NCI-H226 (cell line): ENCODE results near the gene LIMS1.

Source experiments
- DNase-seq: peaks from one replicate; pipeline ENCODE4 v3.0.0-alpha.2; 2015

Gene LIMS1

DNA sequence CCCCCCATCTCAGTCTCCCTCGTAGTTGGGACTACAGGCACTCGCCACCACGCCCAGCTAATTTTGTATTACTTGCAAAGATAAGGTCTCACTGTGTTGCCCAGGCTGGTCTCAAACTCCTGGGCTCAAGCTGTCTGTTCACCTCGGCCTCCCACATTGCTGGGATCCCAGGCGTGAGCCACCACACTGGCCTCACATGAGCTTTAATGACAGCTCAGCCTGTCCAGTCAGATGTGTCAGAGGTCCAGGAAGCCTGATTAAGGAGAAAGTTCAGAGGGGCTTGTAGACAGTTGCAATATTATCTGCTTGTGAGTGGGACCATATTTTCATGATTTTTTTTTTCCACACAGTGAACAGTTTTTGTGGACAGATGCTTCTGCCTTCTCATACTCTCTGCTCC, 82.0 kb downstream of the LIMS1 start:
- DNase-seq: no peak

- DNase-seq: no peak
Measured at GRCh38 chr2:108616751-108617161, 82.5 kb downstream of the LIMS1 start.

DNA sequence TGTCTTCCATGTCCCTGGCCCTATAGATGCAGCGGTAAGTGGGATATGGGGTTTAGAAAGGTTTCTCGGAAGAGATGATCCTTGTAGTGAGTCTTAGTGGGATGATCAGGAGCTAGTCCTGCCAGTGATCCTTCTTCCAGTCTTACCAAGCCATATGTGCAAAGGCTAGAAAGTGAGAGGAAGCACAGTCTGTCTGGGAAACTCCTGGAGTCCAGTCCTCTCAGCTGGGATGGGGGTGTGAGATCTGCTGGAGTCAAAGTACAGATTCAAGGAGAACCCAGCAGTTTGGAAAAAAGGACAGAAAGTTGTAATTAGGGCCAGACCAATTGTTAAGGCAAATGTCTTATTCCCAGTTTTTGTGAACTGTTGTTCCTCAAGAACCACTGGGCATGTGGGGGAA, 83.3 kb downstream of the LIMS1 start:
- DNase-seq: no peak

DNA sequence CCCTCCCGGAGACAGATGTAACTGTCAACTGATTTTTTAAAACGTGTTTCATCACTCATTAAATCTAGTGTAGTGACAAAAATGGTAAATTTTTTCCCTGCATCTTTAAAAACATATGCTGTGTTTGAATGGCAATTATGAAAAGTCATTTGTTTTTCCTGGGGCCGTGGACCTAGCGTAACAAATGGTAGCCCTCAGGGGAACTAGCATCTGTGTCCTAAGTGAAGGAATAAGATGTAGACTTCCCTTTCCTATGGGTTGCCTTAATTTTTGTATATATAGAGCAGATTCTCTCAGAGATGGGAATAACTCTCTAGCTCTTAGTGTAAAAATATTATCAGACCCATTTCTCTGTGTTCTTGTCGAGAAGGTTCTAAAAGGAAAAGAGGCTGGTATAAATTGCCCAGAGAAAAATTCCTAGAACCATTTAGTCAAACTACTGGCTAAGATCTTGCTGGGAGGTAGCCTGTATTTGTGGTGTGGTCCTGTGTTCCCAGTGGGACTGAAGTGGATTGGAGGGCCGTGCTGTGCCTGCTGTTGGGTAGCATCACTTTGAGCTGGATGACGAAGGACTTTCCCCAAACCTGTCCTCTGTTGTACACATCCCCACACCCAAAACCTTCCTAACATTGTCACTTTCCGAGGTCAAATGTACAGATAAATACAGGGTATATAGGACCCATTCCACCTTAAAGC, 85.8 kb downstream of the LIMS1 start:
- DNase-seq: no peak

DNA sequence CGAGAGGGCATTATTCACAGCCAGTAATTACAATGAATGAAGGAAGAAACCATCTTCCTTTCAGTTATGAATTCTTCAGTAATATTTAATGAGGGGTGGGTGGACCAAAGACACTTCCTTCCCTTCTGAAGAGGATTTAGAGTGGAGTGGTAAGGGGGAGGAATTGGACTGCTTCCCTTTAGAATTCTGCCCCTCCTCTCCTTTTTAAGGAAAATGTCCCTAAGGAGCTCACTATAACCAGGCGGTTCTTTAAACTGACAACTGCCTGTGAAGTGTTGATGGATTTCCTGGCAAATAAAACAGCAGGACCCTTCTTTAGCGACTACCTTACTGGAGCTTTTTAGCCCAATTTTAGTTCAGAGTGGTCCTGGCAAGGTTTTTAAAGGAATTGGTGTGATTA, 86.4 kb downstream of the LIMS1 start:
- DNase-seq: no peak

DNA sequence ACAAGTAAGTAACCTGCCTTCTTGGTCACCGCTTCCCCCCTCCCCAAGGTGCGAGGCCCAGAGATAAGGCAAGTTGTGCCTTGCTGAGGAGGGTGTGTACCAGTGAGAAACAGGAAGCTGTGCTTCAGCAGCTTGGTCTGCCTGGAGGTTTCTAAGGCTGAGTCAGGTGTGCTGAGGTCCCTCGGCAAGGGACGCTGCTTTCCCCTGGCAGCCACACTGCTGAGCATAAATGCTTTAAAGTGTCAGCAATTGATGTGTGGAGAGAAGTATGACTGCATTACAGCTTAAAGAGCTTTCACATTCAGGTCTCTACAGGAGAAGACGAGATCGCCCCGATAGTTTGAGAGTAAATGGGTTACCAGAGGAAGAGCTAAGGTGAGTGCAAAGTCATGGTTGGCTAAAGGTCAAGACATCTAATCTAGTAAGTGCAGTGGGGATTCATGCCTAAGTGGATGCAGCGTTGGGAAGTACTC, 86.9 kb downstream of the LIMS1 start:
- DNase-seq: peak; percentile 28

DNA sequence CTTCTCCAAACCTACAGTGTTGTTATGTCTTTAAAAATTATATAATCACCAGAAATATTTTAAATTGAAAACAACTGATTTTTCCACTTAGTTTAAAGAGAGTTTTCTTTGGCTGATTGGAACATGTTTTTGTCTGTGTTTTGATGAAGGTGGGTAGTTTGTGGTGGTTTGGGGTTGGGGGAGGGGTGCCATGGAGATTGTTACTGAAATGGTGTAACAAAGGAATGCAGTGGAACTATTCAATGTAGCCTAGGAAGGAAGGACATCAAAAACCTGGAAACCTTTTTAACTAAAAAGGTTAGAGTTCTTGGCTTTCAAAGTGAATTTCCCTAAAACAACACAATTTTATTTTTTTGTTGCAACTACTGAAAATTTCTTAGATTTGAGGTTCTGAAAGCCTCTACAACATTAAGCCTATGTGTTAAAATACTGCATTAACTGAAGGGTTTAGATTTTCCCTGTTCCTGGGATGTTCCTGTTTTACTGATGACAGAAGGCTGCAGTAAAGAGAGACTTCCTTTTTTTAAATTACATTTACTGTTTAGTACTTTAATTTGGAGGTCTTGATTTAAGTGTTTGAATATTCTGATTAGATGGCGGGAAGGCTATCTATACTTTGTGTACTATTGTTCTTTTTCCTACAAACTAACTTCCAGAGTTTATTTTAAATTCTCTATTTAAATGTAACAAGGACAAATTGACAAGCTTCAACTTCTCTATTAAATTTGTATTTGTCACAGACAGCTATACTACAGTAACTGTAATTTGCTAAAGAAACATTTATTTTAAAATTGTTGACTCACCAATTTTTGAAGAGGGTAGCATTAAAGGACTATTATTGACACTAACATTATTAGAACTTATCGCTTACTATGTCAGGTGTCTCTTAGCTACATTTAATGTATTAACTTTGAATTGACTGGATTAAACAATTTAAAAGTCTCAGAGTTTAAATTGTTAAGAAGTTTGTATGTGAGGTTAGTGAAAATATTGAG, 87.7 kb downstream of the LIMS1 start:
- no peak for DNase-seq

DNA sequence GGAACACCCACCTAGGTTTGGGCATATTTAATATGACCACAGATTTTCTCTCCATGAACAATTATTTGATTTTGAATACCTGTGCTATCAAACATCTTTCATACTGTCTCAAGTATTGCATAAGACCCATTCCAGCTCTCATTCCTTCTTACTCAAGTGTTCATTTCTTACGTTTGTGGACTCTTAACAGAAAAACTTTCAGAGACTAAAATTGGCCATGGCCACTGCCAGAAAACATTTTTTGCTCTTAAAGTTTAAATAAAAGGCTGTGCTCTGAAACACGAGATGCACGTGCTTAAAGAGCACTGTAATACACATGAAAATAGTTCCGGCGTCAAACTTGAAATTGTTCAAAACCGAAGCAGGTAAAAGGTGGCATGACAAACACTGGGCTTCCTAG, 89.3 kb downstream of the LIMS1 start:
- DNase-seq: no peak

DNA sequence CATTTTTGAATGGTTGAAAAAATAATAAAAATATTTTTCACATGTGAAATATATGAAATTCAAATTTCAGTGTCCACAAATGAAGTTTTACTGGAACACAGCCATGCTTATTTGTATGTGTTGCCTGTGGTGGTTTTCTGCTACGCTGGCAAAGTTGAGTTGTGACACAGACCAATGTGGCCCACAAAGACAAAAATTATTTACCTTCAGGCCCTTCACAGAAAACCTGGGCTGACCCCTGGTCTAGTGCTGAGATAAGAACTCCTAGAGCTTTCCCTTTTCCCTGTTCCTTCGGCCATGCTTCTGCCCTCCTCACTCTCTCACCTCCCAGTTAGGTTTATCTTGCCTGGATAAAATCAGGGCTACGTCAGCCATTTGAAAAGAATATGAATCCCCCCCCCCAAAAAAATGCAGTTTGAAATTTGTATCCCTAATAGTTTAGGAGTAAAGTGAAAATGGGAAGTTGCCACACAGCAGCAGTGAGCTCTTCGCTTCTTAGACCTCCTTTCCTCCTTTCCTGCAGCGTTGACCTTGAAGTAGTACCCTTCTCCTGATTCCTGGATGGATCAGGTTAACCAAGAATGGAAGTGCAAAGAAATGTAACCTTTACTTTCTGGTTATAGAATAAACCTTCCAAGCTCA, 91.0 kb downstream of the LIMS1 start:
- DNase-seq: no peak

- no peak for DNase-seq
Measured at GRCh38 chr2:108625828-108626195, 91.5 kb downstream of the LIMS1 start.

DNA sequence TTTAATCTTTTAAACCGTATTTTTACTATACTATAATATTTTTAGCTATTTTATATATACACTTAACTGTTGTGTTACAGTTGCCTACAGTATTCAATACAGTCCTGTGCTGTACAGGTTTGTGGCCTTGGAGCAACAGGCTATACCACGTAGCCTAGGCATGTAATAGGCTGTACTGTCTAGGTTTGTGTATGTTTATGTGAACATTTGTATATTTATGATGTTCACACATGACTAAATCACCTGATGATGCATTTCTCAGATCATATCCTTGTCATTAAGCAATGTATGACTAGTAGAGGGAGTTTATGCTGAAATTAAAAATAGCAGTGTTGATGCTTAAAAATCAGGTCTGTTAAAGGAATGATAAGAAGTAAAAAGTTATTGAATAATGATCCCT, 92.7 kb downstream of the LIMS1 start:
- DNase-seq: no peak

- DNase-seq: no peak
Measured at GRCh38 chr2:108627911-108628567, 93.8 kb downstream of the LIMS1 start.

GRCh38 chr2:108628936-108629335, 94.7 kb downstream of the LIMS1 start:
- DNase-seq: no peak

DNA sequence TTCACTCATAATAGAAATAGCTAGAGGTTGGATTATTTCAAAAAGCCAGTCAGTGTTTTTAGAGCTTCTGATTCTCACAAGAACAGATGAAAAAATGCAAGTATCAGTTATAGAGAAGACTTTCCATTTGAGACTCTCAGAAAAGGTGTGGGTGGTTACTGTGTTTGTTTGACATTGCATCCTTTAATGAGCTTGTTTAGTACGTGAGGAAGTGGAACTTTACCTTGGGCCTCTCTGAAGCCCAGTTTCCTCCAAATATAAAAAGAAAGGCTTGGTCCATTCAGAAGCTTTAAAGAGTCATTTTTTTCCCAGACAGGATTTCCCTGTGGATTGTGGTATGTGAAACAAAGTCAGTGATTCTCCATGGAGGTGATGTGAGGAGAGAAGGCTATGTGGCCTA, 95.1 kb downstream of the LIMS1 start:
- DNase-seq: no peak

- DNase-seq: peak; percentile 33
Measured at GRCh38 chr2:108630567-108631405, 96.5 kb downstream of the LIMS1 start.

- DNase-seq: no peak
Measured at GRCh38 chr2:108632332-108633160, 98.3 kb downstream of the LIMS1 start.

DNA sequence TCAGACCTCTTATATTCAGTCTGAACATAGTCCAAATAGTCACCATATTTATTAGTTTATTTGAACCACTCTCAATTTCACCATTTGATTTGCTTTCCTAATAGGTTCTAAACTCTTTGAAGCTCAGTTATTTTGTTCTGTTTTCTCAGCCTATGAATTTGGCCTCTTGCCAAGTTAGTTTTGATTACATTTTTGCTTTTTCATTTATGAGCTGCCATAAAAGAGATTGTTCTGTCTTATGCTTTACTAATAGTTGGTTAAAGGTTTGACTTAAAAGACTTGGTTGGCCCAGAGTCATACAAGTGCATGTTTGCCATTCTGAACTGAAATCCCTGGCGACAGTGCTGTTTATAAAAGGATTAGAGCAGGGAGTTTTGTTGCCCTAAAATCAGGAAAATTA, 99.1 kb downstream of the LIMS1 start:
- DNase-seq: no peak

DNA sequence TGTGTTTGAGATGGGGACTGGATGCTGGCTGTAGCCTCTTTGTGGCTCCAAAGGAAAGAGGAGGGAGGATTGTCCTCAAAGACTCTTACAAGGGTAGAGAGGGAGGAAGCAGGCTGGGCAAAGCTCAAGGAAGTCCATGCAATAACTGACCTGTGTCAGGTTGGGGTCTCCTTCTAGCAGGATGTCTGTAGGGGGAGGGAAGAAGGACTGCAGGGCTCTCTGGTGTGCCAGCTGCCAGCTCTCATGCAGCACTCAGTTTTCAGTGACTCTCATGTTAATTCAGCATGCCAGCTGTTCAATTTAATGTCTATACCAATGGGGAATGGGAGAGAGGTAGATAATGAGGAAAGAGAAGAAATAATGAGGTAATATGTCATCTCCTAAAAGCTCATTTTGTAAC, 99.7 kb downstream of the LIMS1 start:
- DNase-seq: no peak

DNA sequence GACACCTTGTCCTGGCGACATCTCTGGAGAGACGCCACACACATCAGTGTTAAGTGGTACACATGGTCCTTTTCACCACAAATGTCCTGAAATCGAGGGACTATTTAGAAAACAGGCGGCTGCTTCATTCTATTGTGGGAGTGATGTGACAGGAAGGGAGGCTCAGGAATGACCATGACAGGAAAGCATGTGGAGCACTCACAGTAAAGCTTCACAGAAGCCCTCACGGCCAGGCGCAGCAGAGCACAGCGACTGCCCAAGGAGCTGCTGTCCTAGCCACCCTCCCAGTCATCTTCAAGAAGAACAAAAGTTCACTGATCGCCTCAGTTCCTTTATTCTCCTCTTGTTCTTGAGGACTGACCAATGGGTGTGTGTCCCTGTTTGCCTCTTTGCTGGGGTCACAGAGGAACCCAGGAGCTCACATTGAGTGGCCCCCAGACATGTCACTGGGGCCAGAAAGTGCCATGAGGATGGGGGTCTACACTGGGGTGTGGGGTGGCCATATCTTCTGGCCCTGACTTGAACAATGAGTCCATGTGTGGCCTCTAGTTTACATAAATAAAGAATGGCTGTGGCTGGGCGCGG, 100.4 kb downstream of the LIMS1 start:
- DNase-seq: no peak

DNA sequence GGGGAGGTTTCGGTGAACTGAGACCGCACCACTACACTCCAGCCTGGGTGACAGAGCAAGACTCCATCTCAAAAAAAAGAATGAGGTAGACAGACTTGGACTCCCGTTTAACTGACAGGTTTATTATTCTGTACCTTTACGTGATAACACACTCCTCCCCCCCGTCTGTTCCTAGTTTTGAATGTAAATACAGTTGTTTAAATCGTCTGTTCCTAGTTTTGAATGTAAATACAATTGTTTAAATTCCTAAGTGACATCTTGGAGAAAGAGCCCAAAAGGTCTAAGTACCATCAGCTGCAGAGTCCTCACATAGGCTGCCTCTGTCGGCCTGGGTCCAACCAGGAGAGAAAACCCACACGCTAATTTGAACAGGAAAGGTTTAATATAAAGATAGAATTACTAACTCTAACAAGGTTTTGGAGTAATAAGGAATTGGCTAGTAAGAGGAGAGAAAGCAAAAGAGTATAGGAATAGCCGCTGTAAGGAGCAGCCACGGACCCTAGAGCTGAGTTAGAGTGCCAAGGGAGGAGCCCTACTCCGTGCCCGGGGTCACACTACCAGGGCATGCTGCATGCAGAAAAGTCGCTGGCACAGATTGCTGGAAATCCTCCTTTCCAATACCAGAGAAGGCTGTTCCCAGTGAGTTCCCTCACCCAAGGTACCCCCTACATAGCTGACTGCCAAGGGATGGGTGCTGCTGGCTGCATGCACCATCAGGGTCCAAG, 101.5 kb downstream of the LIMS1 start:
- DNase-seq: no peak
